ENCODE measurements around the gene PRELID1.
A peak's percentile ranks its signal among the peaks of the same experiment; 100 is the strongest.
"Not testable (repeated sequence)": the region's sequence is repeated elsewhere in the genome, so short reads cannot be mapped to it uniquely, and the experiment has no call there.

The PRELID1 gene, protein sequence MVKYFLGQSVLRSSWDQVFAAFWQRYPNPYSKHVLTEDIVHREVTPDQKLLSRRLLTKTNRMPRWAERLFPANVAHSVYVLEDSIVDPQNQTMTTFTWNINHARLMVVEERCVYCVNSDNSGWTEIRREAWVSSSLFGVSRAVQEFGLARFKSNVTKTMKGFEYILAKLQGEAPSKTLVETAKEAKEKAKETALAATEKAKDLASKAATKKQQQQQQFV

DNA sequence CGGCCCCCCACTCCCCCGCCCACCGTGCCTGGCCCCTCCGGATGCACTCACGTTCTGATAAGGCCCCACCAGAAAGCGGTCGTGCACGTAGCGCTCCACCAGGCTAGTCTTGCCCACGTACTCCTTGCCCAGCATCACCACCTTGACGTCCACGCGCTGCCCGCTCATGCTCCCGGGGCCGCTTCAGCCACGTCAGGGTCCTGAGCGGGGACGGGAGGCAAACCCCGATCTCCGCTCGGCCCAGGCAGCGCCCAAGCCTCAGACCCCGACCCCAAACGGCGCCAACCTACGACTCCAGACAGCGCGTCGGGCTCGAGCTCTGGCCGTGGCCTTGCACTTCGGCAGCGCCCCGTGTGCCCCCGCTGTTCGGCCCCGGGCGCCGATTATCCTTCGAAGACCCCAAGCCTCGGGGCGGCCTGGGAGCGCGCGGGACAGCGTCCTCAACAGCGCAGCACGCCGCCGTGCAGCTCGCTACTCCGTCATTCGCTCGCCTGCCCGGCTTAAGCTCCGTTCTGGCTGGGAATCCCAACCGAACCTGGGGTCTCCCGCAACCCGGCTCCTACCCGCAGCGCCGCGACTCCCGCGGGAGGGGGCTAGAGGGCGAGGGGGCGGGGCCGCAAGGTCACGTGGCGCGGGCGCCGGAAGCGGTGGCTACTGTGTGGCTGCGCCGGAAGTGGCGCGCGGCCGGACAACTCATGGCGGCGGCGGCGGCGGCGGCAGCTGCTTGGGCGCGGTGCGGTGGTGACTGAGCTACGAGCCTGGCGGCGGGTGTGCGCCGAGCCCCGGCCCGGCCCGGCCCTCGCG, at the start of gene PRELID1, which contains the start of gene RAB24:
TSS of gene PRELID1 (plus strand) at position 679 of the 804 bp plus-strand sequence. CDS start 187 bp downstream, outside the sequence.
TSS of gene RAB24 (minus strand) at position 599 of the 804 bp plus-strand sequence. CDS start at position 168, 431 bp downstream.
- DNase-seq (ENCODE audit: low read depth) = peak; percentile 52

DNA sequence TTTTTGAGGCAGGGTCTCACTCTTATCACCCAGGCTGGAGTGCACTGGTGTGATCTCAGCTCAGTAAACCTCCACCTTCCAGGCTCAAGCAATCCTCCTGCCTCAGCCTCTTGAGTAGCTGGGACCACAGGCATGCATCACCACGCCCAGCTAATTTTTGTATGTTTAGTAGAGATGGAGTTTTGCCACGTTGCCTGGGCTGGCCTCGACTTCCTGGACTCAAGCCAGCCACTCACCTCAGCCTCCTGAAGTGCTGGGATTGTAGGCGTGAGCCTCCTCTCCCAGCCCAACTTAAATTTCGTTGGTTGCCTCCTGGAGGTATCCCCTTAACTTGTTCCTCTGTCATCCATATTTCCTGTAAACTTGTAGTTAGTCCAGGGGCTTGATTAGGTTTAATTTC, 47.3 kb upstream of the PRELID1 start:
- DNase-seq (ENCODE audit: low read depth) = no peak

DNA sequence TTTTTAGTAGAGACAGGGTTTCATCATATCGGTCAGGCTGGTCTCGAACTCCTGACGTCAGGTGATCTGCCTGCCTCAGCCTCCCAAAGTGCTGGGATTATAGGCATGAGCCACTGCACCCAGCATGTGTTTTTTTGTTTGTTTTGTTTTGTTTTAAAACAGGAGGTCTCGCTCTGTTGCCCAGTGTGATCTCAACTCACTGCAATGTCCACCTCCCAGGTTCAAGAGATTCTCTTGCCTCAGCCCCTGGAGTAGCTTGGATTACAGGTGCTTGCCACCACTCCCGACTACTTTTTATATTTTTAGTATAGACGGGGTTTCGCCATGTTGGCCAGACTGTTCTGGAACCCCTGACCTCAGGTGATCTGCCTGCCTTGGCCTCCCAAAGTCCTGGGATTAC, 44.9 kb upstream of the PRELID1 start:
- not testable (repeated sequence) for DNase-seq (ENCODE audit: low read depth)

DNA sequence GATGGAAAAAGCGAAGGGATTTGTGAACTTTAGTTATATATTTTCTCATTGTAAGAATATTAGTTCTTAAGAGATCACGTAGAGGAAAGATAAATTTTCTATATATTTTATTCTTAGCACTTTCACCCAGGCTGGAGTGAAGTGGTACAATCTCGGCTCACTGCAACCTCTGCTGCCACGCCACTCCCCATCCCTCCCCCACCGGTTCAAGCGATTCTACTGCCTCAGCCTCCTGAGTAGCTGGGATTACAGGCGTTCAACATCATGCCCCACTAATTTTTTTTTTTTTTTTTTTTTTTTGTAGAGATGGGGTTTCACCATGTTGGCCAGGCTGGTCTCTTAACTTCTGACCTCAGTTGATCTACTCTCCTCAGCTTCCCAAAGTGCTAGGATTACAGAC, 42.6 kb upstream of the PRELID1 start:
- no peak for DNase-seq (ENCODE audit: low read depth)

DNA sequence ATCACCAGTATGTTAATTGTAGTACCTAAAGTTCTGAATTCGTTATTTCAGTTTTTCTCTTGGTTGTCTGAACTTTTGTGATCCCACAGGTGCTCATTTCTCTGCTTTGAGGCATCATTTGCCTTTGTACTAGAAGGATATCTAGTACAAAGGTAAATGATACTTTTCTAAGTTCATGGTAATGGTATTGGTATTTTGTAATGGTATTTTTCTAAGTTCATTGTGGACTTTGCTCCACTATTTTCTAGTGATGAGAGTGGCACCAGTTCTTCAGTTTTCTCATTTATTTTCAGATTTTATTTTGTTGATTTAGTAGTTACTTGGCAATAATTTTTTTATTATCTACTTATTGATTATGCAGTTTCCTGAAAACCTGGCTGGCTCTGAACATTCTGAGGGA, 42.1 kb upstream of the PRELID1 start:
- no peak for DNase-seq (ENCODE audit: low read depth)

DNA sequence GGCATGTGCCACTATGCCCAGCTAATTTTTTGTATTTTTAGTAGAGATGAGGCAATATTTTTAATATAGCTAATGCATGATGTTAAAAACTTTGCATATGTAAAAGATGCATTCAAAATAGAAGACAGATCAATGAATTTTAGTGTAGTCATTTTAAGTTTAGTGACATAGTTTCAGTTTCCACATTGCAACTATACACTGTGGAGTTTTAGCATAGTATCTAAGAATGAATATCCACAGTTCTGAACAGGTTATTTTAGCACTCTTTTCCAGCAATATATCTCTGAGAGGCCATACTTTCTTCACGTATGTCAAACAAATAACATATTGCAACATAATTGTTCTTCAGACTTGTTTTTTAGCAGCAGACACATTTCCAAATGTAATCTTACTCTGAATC, 39.4 kb upstream of the PRELID1 start:
- no peak for DNase-seq (ENCODE audit: low read depth)

DNA sequence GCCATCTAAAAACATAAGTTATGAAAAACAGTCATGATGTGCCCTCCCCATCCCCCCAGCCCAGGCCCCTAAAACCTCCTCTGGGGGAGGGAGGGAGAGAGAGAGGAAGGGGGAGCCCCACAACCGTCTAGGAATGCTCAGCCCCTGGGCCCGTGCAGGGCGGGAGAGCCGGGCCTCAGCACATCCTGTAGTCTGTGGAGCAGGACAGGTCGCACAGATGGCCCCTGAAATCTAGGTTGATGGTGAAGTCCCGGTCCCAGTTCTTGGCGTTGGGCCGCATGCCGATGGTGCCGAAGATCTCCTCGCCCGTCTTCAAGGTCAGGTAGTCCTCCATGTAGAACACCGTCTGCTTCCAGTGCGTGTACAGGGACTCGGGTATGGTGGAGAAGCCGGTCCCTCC, 38.2 kb upstream of the PRELID1 start:
- DNase-seq (ENCODE audit: low read depth) = no peak

DNA sequence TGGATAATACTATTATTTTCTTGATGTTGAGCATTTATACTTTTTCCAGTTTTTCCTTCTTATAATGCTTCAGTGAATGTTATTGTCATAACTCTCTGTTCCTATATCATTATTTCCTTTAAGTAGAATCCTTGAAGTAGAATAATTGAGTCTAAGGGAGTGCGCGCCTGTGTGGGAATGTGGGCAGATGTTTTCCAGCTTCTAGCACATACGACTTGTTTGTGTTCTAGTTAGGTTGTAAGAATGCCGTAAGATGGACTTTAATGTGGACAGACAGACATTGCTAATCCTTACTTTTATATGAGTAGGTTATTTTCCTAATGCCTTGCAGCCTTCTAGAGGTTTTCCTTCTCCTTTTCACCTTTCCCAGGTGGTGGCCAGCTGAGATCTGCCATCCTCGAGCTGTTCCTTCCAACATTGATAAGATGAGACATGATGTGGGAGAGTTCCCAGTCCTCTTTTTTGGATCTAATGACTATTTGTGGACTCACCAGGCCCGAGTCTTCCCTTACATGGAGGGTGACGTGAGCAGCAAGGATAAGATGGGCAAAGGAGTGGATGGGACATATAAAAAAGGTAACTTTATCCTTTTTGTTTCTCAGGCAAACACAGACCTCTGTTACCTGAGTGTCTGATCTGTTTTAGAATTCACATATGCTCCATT, 34.2 kb upstream of the PRELID1 start:
- DNase-seq (ENCODE audit: low read depth) = no peak

DNA sequence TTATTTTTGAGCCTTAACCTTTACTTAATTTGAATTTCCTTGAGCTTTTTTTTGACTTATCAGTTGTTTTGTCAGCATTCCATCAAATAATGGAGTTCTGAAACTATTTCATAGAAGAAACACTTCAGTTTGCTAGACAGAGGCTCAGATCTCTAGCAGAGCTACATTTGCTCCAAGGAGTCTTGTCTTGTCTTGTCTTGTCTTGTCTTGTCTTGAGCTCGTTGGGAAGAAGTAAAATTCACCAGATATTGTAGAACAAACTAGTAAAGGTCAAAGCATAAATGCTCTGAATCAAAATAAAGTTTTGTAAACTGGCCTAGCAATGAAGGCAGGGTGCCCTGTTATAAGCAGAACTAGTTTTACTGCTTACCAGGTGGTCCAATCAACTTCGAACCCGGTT, 33.6 kb upstream of the PRELID1 start:
- no peak for DNase-seq (ENCODE audit: low read depth)

DNA sequence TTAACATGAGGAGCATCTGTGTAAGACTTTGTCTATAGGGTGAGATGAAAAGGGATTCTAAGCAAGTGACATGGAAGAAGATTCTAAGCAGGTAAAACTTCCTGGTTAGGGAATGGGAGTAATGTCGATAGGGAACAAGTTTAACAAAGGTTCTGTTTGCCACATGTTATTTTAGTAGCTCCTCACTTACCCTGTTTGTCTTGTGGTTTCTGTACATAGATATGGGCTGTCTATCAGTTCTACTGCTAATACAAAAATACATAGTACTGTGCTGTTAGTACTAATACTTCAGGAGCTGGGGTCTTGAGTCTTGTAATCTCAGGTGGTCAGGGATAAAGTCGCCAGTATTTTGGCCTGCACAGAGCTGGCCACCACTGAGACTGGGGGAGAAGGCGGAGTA, 32.9 kb upstream of the PRELID1 start:
- DNase-seq (ENCODE audit: low read depth) = no peak

DNA sequence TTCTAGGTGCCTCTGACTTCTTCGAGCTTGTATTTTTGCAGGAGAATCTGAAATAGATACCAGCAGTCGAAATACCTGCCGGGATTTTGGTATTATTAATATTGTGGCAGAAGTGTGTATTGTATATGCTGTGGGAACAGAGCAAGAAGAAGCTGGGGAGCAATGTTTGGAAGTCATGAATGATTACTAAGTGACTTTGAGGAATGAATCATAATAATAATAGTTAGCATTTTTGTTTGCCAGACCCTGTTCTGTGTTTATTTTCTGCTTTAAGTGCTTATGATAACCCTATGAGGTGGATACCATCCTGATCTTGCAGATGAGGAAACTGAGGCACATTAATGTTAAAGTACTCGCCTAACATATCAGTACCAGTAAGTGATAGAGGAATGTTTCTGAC, 32.5 kb upstream of the PRELID1 start:
- DNase-seq (ENCODE audit: low read depth) = no peak

DNA sequence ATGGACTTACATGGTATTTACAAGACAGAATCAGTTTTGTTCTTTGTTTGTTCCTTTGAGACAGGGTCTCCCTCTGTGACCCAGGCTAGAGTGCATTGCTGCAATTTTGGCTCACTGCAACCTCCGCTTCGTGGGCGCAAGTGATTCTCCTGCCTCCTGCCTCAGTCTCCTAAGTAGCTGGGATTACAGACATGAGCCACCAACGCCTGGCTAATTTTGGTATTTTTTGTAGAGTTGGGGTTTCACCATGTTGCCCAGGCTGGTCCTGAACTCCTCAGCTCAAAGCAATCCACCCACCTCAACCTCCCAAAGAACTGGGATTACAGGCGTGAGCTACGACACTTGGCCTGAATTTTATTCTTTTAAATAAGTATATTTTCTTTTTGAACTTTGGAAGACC, 27.7 kb upstream of the PRELID1 start:
- no peak for DNase-seq (ENCODE audit: low read depth)

DNA sequence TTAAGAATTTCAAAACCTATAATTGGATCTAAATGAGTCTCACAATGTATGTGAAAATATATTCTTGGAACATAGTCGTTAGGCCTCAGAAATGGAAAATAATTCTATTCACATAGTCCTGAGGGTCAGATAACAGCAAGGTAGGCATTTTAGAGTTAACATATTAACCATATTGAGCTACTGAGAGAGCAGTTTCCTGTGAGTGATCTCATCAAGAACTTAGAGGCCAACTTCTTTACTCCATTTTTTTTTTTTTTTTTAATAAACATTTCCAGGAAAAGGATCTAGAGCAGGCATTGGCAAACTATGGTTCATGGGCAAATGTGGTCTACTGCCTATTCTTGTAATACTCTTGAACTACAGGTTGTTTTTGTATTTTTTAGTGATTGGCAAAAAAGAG, 26.7 kb upstream of the PRELID1 start:
- no peak for DNase-seq (ENCODE audit: low read depth)

DNA sequence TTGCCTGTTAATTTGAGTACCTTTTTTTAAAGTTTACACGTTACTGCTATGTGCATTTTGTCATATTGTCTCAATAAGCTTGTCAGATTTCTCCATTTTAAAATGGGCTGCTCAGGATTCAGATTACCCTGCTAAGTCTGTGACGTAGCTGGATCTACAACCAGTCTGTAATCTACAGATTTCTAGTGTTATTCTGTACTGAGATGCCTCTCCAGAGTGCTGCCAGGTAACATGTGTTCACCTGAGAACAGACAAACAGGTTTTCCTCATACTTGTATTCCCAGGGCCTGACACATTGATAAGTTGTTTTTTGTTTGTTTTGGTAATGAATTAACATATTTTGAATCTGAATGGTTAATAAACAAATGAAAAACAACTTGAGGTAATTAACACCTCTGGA, 15.4 kb upstream of the PRELID1 start:
- no peak for DNase-seq (ENCODE audit: low read depth)

DNA sequence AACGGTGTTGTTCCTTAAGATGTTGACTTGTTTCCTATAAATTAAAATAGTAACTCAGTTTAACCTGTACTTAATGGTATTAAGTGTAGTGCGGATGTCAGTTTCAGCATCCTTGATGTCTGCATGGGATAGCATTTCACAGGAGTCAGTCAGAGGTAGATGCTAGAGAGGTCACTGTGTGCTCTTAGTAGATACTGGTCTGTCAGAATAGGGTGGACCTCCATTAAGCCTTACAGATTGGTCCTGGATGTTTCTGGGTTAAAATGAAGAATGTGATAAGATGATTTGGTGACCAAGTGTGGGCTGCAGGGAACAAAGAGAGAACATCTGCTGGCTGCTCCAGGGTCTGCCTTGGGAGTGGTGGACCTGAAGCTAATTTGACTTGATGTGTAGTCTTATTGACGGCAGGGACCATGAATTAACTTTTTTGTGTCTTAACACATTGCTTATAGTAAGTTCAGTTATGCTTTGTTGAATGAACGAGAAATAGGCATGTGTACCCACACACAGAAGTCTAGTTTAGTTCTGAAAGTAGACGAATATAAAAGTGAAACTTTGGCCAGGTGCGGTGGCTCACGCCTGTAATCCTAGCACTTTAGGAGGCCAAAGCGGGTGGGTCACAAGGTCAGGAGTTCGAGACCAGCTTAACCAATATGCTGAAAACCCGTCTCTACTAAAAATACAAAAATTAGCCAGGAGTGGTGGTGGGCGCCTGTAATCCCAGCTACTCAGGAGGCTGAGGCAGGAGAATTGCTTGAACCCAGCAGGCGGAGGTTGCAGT, 12.6 kb upstream of the PRELID1 start:
- DNase-seq (ENCODE audit: low read depth) = no peak

DNA sequence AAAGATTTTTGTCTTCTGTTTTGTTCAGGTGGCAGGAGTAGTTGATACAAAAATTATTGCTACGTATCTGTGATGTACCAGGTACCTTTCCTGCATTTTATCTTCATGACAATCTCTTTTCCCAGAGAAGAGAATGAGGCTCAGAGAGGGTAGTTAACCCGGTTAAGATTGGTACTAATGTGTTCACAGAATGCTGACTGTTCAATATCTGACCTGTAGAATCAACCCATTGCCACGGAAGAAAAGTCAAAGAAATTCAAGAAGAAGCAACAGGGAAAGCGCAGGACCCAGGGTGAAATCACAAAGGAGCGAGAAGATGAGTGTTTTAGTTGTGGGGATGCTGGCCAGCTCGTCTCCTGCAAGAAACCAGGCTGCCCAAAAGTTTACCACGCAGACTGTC, 11.9 kb upstream of the PRELID1 start:
- no peak for DNase-seq (ENCODE audit: low read depth)

DNA sequence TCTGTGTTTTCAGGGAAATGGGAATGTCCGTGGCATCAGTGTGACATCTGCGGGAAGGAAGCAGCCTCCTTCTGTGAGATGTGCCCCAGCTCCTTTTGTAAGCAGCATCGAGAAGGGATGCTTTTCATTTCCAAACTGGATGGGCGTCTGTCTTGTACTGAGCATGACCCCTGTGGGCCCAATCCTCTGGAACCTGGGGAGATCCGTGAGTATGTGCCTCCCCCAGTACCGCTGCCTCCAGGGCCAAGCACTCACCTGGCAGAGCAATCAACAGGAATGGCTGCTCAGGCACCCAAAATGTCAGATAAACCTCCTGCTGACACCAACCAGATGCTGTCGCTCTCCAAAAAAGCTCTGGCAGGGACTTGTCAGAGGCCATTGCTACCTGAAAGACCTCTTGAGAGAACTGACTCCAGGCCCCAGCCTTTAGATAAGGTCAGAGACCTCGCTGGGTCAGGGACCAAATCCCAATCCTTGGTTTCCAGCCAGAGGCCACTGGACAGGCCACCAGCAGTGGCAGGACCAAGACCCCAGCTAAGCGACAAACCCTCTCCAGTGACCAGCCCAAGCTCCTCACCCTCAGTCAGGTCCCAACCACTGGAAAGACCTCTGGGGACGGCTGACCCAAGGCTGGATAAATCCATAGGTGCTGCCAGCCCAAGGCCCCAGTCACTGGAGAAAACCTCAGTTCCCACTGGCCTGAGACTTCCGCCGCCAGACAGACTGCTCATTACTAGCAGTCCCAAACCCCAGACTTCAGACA, 9.6 kb upstream of the PRELID1 start:
- no peak for DNase-seq (ENCODE audit: low read depth)

DNA sequence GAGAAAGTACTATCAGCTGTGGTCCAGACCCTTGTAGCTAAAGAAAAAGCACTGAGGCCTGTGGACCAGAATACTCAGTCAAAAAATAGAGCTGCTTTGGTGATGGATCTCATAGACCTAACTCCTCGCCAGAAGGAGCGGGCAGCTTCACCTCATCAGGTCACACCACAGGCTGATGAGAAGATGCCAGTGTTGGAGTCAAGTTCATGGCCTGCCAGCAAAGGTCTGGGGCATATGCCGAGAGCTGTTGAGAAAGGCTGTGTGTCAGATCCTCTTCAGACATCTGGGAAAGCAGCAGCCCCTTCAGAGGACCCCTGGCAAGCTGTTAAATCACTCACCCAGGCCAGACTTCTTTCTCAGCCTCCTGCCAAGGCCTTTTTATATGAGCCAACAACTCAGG, 9.0 kb upstream of the PRELID1 start:
- DNase-seq (ENCODE audit: low read depth) = no peak

DNA sequence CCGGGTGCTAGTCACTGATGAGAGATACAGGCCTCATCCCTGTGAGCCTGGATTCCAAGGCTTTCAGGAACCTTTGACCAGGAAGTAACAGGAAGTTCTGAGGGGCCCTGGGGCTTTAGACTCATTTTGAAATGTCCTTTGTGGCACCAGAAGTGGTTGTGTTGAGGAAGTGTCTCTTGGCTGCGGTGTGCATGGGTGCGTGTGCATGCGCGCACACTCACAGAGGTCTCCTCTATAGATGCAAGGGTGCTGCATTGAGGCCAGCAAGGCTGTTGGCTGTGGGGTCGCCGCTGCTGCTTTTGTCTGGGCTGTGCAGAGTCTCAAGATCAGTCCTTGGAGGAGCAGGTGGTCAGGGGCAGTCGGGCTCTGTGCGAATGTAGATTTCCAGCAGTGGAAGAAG, 7.7 kb upstream of the PRELID1 start:
- DNase-seq (ENCODE audit: low read depth) = no peak

DNA sequence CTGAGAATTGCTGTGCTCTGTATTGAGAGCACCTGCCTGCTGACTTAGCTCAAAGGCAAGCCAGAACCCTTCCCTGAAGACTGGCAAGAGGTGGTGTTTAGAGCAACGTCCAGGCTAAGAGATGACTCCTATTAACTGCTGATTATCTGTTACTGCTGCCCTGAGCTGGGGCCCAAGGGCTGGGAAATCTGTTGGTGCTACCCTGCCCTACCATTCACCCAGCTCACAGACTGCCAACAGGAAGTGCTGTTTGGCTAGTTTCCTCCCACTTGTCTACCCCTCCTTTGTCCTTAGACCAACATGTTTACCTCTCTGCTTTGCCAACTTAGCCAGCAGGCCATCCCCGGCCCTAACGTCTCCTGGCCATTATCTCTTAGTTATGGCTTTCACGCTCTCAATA, 7.0 kb upstream of the PRELID1 start:
- no peak for DNase-seq (ENCODE audit: low read depth)

DNA sequence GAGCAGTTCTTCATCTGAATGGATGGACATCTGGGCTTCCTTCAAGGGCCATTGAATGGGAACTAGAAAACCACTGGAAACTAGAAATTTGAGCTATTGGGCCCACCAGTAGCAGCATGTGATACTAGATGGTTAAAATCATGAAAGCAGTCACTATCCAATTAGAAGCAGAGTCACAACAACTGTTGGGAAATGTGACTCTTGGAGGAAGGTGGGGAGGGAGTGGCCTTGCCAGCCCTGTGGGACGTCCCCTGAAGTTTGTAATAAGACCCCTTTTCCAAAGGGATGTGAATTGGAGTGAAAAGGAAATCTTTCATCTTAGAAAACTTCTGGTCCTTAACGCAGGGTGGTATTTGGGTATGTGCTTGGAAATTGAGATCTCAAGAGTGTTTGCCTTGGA, 5.7 kb upstream of the PRELID1 start:
- no peak for DNase-seq (ENCODE audit: low read depth)

DNA sequence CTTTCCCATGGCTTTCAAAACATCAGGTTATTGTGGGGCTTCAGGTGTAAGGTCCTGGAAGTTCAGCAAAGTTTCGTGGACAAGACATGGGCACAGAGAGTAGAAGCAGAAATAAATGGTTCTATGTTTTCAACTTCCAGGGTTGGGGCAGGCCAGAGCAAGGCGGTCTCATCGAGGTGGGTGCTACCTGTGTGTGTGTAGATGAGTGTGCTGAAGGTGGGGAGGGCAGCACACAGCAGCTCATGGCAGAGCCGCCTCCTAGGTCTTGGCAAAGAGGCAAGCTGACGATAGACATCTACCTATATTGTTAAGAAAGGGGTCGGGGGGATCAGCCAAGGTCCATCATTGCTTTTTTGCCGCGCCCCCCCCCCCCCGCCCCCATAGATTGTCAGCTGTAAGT, 3.9 kb upstream of the PRELID1 start:
- DNase-seq (ENCODE audit: low read depth) = no peak

Measured in GM04504 (cell line).